ENCODE data around the gene MAPKAP1. TPM values are rescaled to one million over a fixed set of nuclear protein-coding genes. Genes with fewer than 3 reads are reported as not detected.

Gene MAPKAP1
- total and polyA plus RNA-seq, 9 of the 15 experiments (the other 6 are each of a cell fraction or from before 2014, with no cell fraction given), result 2.6 to 82.1 (median 61.1) TPM

DNA sequence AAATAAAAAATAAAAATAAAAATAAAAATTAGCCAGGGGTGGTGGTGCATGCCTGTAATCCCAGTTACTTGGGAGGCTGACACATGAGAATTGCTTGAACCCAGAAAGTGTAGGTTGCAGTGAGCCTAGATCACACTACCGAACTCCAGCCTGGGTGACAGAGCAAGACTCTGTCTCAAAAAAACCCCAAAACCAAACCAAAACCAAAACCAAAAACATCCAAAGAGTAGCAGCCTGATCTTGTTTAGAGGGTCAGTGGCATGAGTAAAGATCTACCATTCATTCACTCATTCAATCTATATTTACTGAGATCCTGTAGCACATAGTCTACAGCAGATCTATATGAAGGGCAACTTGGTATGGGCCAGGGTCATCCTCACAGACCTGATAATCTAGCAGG, 202.4 kb downstream of the MAPKAP1 start:
- Histone ChIP-seq H2AFZ (ENCODE audit: low read depth, low read length) (no peak overlapping the region), H3K9me1 (ENCODE audit: control insufficient read depth, insufficient read depth, low read length) (no peaks in the 10 kb centered on the region), H4K20me1 (replicated peaks; ENCODE audit: control insufficient read depth, insufficient read depth, low read length) (no peaks in the 10 kb centered on the region), H3K9me3 (replicated peaks; ENCODE audit: control insufficient read depth, insufficient read depth, low read depth, low read length) (no peaks in the 10 kb centered on the region), H3K4me1 (replicated peaks in 1 of 2; ENCODE audit: control insufficient read depth in 2 of 2, insufficient read depth in 2 of 2, low read length in 2 of 2) (0 out of 5 replicates have a peak, but pooled peaks cover 0 to 4% of the 10 kb centered on the region in 2 experiments), H3K27ac (ENCODE audit: extremely low read depth, low read depth, low read length) (no peak overlapping the region), H3K4me2 (ENCODE audit: insufficient read depth, low read length) (no peak overlapping the region), H3K36me3 (ENCODE audit: control insufficient read depth, insufficient read depth, low read length) (no peaks in the 10 kb centered on the region), H3K9ac (ENCODE audit: insufficient read depth in 1 of 2, low read depth in 2 of 2, low read length in 2 of 2) (no peak overlapping the region), H3K79me2 (ENCODE audit: control insufficient read depth, insufficient read depth, low read length) (no peaks in the 10 kb centered on the region), H3K27me3 (ENCODE audit: control insufficient read depth in 2 of 2, insufficient read depth in 2 of 2, low read length in 2 of 2) (no peaks in the 10 kb centered on the region), H3K4me3 (no peak overlapping the region)
- ATAC-seq (no peak), FAIRE-seq (no peak), DNase-seq (ENCODE audit: extremely low read depth in 1 of 4, low spot score in 3 of 4) (no peak)
- POLR2A ChIA-PET, result no interaction called here
- CTCF ChIA-PET (ENCODE audit: low intra/inter-chr PET ratio), result no interaction called here
- intact Hi-C loops (cut with micrococcal nuclease) (no loop called here), in situ Hi-C loops (cut with MboI) (no loop called here)
- BruUV-seq (replicated peaks), result no TSS peak
- WGBS (ENCODE audit: insufficient coverage, low coverage, missing lambda C conversion rate), result 92% methylated on average over 1 of the region's 1 CpG
- TF ChIP-seq ZNF395 (CRISPR knock-in tag; IDR thresholded peaks at IDR 0.05), result no peak
- TF ChIP-seq XRCC5 (IDR thresholded peaks at IDR 0.05; ENCODE audit: low read depth, low read length), result no peak
- TF ChIP-seq ZNF586 (CRISPR knock-in tag; conservative IDR thresholded peaks at IDR 0.05), result no peak
- TF ChIP-seq SLC30A9 (CRISPR knock-in tag; IDR thresholded peaks at IDR 0.05), result no peak
- no peak for TF ChIP-seq SAFB (IDR thresholded peaks at IDR 0.05; ENCODE audit: borderline replicate concordance, low read depth, low read length)
- TF ChIP-seq ZNF764 (CRISPR knock-in tag; IDR thresholded peaks at IDR 0.05; ENCODE audit: low read depth), result no peak
- TF ChIP-seq SIN3B (IDR thresholded peaks at IDR 0.05; ENCODE audit: low read depth), result no peak
- no peak for TF ChIP-seq MTF1 (CRISPR knock-in tag; IDR thresholded peaks at IDR 0.05; ENCODE audit: borderline replicate concordance)
- no peak for TF ChIP-seq PHB (CRISPR knock-in tag; IDR thresholded peaks at IDR 0.05)
- no peak for TF ChIP-seq ZNF511 (CRISPR knock-in tag; IDR thresholded peaks at IDR 0.05)
- TF ChIP-seq E2F8 (IDR thresholded peaks at IDR 0.05; ENCODE audit: low read depth, partially characterized antibody), result no peak
- TF ChIP-seq, protein P1, sequence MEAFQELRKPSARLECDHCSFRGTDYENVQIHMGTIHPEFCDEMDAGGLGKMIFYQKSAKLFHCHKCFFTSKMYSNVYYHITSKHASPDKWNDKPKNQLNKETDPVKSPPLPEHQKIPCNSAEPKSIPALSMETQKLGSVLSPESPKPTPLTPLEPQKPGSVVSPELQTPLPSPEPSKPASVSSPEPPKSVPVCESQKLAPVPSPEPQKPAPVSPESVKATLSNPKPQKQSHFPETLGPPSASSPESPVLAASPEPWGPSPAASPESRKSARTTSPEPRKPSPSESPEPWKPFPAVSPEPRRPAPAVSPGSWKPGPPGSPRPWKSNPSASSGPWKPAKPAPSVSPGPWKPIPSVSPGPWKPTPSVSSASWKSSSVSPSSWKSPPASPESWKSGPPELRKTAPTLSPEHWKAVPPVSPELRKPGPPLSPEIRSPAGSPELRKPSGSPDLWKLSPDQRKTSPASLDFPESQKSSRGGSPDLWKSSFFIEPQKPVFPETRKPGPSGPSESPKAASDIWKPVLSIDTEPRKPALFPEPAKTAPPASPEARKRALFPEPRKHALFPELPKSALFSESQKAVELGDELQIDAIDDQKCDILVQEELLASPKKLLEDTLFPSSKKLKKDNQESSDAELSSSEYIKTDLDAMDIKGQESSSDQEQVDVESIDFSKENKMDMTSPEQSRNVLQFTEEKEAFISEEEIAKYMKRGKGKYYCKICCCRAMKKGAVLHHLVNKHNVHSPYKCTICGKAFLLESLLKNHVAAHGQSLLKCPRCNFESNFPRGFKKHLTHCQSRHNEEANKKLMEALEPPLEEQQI (IDR thresholded peaks at IDR 0.05), result no peak
- TF ChIP-seq MTA3 (IDR thresholded peaks at IDR 0.05; ENCODE audit: borderline replicate concordance), result no peak
- TF ChIP-seq ZNF280A (IDR thresholded peaks at IDR 0.05; ENCODE audit: low read depth, partially characterized antibody), result no peak
- TF ChIP-seq CBFA2T2 (conservative IDR thresholded peaks at IDR 0.05), result no peak

All from K562 (cell line).